NB4 (cell line): Measurements from ENCODE around the gene FAM120B.

Experiments
- MYC ChIP-seq: IDR thresholded peaks from 2 replicates; pipeline ENCODE4 v1.6.1; 2011; ENCODE audit warnings: low read depth, low read length
- POLR2A ChIP-seq: IDR thresholded peaks from 2 replicates; pipeline ENCODE4 v1.6.1; 2011; ENCODE audit warnings: mild to moderate bottlenecking; ENCODE audit not compliant: insufficient read length; ENCODE audit errors: extremely low read depth
- TF ChIP-seq, protein P1 (sequence below): IDR thresholded peaks from one replicate; pipeline ENCODE4 v1.5.1; 2012; ENCODE audit warnings: low read depth, low read length
- TF ChIP-seq, protein P2 (sequence below): IDR thresholded peaks from 2 replicates; pipeline ENCODE4 v1.6.1; 2011; ENCODE audit warnings: low read depth, low read length

DNA sequence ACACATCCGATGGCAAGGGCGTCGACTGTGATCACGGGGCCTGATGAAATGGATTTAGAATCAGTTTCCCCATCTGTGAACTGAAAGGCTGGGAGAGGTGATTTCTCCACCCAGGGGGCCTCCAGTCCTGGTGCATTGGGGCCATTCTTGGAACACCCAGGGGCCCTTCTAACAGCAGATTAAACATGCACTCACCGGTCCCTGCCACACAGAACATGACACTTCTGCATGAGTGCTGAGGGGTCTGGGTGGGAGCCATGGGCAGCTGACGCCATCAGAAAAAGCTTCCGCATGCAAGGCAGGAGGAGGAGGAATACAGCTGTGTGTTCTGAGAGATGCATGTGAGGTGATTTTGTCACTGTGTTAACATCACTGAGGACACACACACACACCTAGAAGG, 42.5 kb upstream of the FAM120B start:
- TF ChIP-seq POLR2A, result no peak
- TF ChIP-seq, protein P1, sequence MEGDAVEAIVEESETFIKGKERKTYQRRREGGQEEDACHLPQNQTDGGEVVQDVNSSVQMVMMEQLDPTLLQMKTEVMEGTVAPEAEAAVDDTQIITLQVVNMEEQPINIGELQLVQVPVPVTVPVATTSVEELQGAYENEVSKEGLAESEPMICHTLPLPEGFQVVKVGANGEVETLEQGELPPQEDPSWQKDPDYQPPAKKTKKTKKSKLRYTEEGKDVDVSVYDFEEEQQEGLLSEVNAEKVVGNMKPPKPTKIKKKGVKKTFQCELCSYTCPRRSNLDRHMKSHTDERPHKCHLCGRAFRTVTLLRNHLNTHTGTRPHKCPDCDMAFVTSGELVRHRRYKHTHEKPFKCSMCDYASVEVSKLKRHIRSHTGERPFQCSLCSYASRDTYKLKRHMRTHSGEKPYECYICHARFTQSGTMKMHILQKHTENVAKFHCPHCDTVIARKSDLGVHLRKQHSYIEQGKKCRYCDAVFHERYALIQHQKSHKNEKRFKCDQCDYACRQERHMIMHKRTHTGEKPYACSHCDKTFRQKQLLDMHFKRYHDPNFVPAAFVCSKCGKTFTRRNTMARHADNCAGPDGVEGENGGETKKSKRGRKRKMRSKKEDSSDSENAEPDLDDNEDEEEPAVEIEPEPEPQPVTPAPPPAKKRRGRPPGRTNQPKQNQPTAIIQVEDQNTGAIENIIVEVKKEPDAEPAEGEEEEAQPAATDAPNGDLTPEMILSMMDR, result no peak
- no peak for TF ChIP-seq MYC
- TF ChIP-seq, protein P2, sequence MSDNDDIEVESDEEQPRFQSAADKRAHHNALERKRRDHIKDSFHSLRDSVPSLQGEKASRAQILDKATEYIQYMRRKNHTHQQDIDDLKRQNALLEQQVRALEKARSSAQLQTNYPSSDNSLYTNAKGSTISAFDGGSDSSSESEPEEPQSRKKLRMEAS, result no peak
